ENCODE data around the gene BMP4. TPM values are rescaled to one million over a fixed set of nuclear protein-coding genes. Genes with fewer than 3 reads are reported as not detected.

The BMP4 gene
- polyA plus RNA-seq, 1 experiment = 20.8 TPM

DNA sequence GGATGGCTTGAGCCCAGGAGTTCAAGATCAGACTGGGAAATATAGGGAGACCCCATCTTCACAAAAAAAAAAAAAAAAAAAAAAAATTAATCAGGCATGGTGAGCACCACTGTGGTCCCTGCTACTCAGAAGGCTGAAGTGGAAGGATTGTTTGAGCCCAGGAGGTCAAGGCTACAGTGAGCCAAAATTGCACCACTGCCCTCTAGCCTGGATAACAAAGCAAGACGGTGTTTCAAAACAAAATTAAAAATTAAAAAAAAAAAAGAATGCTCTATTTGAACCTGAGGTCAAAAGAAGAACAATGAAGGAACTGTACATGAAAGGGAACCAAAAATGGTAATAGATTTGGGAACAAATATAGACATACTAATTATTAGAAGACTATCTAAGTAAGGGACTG is 40.4 kb downstream of the BMP4 start:
- CTCF ChIA-PET = no interaction called here
- TF ChIP-seq, protein P1, sequence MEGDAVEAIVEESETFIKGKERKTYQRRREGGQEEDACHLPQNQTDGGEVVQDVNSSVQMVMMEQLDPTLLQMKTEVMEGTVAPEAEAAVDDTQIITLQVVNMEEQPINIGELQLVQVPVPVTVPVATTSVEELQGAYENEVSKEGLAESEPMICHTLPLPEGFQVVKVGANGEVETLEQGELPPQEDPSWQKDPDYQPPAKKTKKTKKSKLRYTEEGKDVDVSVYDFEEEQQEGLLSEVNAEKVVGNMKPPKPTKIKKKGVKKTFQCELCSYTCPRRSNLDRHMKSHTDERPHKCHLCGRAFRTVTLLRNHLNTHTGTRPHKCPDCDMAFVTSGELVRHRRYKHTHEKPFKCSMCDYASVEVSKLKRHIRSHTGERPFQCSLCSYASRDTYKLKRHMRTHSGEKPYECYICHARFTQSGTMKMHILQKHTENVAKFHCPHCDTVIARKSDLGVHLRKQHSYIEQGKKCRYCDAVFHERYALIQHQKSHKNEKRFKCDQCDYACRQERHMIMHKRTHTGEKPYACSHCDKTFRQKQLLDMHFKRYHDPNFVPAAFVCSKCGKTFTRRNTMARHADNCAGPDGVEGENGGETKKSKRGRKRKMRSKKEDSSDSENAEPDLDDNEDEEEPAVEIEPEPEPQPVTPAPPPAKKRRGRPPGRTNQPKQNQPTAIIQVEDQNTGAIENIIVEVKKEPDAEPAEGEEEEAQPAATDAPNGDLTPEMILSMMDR (IDR thresholded peaks at IDR 0.05; ENCODE audit: low read depth, low read length) = no peak
- Histone ChIP-seq H3K4me3 (ENCODE audit: low read depth, low read length) (no peak overlapping the region), H3K9me3 (ENCODE audit: control insufficient read depth, insufficient read depth, low read length) (no peaks in the 10 kb centered on the region), H3K27ac (ENCODE audit: low read depth, low read length) (no peak overlapping the region), H3K27me3 (ENCODE audit: control insufficient read depth, insufficient read depth, low read length) (no peaks in the 10 kb centered on the region)
- POLR2A ChIA-PET = no interaction called here
- no peak for DNase-seq (ENCODE audit: low read depth, low spot score)

DNA sequence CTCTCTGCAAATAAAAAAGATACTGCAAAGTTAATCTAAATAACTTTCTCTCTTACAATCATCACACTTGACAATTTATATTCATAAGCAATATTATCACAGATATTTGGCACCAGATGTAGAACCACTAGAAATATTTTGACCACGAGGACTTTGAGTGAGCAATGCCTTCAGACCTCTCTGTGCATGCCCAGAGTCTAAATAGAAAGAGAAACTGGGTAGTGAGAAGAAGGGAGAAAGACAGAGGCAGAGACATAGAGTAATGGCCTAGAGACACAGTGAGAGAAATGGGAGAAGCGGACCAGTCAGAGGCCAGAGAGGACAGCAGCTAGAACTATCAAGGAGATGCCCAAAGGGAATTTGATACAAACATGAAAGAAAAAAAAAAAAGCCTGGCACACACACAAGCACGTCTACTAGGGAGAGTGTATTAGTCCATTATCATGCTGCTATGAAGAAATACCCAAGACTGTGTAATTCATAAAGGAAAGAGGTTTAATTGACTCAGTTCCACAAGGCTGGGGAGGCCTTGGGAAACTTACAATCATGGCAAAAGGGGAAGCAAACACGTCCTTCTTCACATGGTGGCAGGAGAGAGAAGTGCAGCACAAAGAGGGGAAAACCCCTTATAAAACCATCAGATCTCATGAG is 41.1 kb downstream of the BMP4 start:
- H3K27ac ChIP-seq (ENCODE audit: low read depth, low read length) = no peak overlapping the region
- no peak for DNase-seq (ENCODE audit: low read depth, low spot score)
- CTCF ChIA-PET = no interaction called here
- H3K4me3 ChIP-seq (ENCODE audit: low read depth, low read length) = no peak overlapping the region
- no peaks in the 10 kb centered on the region for H3K27me3 ChIP-seq (ENCODE audit: control insufficient read depth, insufficient read depth, low read length)
- H3K9me3 ChIP-seq (ENCODE audit: control insufficient read depth, insufficient read depth, low read length) = no peaks in the 10 kb centered on the region
- POLR2A ChIA-PET = interaction anchor here (0.7 kb wide), 1 partner anchor 473 kb away, joined by 3 read pairs; no protein-coding TSS in a partner anchor
- TF ChIP-seq, protein P1 (IDR thresholded peaks at IDR 0.05; ENCODE audit: low read depth, low read length) = no peak

DNA sequence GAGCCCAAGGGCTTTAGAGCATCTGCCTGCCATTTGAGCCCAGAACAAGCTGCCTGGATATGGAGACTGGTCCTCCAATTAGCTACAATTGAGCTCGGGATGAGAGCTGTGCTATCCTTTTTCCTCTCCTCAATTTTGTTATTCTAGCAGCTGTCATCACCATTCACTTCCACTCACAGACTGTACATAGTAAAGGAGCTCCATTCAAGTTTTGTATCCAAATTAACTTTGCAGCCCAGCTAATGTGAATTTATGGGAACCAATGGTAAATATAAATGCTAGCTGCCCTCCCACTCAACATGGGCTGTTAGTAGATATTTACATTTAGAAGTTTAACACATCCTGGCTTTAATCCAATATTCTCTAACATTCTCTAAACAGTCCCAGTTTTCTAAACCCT is 44.6 kb downstream of the BMP4 start:
- Histone ChIP-seq H3K27me3 (ENCODE audit: control insufficient read depth, insufficient read depth, low read length) (no peaks in the 10 kb centered on the region), H3K27ac (ENCODE audit: low read depth, low read length) (no peak overlapping the region), H3K9me3 (ENCODE audit: control insufficient read depth, insufficient read depth, low read length) (no peaks in the 10 kb centered on the region), H3K4me3 (ENCODE audit: low read depth, low read length) (no peak overlapping the region)
- no peak for DNase-seq (ENCODE audit: low read depth, low spot score)
- POLR2A ChIA-PET = no interaction called here
- CTCF ChIA-PET = no interaction called here
- TF ChIP-seq, protein P1 (IDR thresholded peaks at IDR 0.05; ENCODE audit: low read depth, low read length) = no peak

DNA sequence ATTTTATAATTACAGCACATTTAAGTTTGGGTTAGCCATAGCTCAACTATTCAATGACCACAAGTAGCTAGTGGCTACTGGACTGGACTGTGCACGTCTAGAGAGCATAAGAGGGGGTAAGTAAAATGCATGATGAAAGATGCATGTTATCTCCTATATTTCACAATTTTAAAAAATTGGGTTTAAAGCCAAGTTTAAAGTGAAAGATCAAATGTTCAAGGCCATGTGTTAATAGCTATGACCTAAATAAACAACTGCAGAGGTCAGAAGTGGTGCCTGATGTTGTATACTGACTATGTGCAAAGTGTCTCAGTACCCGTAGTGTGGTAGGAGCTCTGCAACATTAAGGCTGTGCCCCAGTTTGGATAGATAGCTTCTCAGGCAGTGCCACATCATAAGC is 48.2 kb downstream of the BMP4 start:
- Histone ChIP-seq H3K27ac (ENCODE audit: low read depth, low read length) (no peak overlapping the region), H3K9me3 (ENCODE audit: control insufficient read depth, insufficient read depth, low read length) (no peaks in the 10 kb centered on the region), H3K4me3 (ENCODE audit: low read depth, low read length) (no peak overlapping the region), H3K27me3 (ENCODE audit: control insufficient read depth, insufficient read depth, low read length) (no peaks in the 10 kb centered on the region)
- ChIA-PET CTCF (no interaction called here), POLR2A (no interaction called here)
- no peak for DNase-seq (ENCODE audit: low read depth, low spot score)
- TF ChIP-seq, protein P1 (IDR thresholded peaks at IDR 0.05; ENCODE audit: low read depth, low read length) = no peak

DNA sequence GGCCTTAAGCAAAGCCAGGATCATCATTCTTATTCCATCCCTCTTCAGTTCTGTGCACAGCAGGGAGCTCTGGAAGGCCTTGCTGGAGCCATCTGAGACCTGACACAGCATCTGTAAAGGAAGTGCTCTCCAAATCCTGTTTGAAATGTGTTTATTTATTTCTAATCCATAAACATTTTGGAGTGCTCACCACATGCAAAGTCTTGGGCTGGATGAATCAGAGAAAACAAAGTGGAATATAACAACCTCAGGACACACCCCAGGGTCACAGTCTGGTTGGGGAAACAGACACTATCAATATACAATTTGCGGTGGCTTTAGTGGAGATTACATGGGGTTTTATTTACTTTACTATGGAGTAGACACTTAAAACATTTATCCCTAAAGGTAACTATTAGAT is 54.3 kb downstream of the BMP4 start:
- Histone ChIP-seq H3K9me3 (ENCODE audit: control insufficient read depth, insufficient read depth, low read length) (no peaks in the 10 kb centered on the region), H3K27ac (ENCODE audit: low read depth, low read length) (no peak overlapping the region), H3K27me3 (ENCODE audit: control insufficient read depth, insufficient read depth, low read length) (no peaks in the 10 kb centered on the region), H3K4me3 (ENCODE audit: low read depth, low read length) (no peak overlapping the region)
- CTCF ChIA-PET = no interaction called here
- POLR2A ChIA-PET = no interaction called here
- DNase-seq (ENCODE audit: low read depth, low spot score) = no peak
- TF ChIP-seq, protein P1 (IDR thresholded peaks at IDR 0.05; ENCODE audit: low read depth, low read length) = no peak
